Hepatocyte (in vitro differentiated cells): ENCODE measurements around the gene CHKB. TPM values are rescaled to one million over a fixed set of nuclear protein-coding genes. Genes with fewer than 3 reads are reported as not detected.

ENCODE experiments used
- DNase-seq: peaks from one replicate; pipeline ENCODE4 v3.0.0-alpha.2; 2016; ENCODE audit warnings: low spot score
- H2AFZ ChIP-seq: fragments of 200-600 bp; sonication (generic); 2 replicates; pipeline ENCODE4 v1.6.0; 2016; ENCODE audit warnings: antibody characterized with exemption, mild to moderate bottlenecking
- H3K27ac ChIP-seq: fragments of 200-600 bp; sonication (generic); 2 replicates; pipeline ENCODE4 v1.5.1; 2016; ENCODE audit warnings: mild to moderate bottlenecking
- H3K27me3 ChIP-seq: fragments of 200-600 bp; sonication (generic); 2 replicates; pipeline ENCODE4 v1.6.1; 2016
- H3K36me3 ChIP-seq: fragments of 200-600 bp; sonication (generic); replicated peaks from 2 replicates; pipeline ENCODE4 v1.5.1; 2016; ENCODE audit warnings: low read depth; ENCODE audit not compliant: insufficient read depth
- H3K4me1 ChIP-seq: fragments of 200-600 bp; sonication (generic); 2 replicates; pipeline ENCODE4 v1.5.1; 2016; ENCODE audit warnings: mild to moderate bottlenecking, moderate library complexity; ENCODE audit not compliant: insufficient read depth
- H3K4me2 ChIP-seq: fragments of 200-600 bp; sonication (generic); 2 replicates; pipeline ENCODE4 v1.6.0; 2016
- H3K4me3 ChIP-seq: fragments of 200-600 bp; sonication (generic); 2 replicates; pipeline ENCODE4 v1.5.1; 2016; ENCODE audit warnings: mild to moderate bottlenecking
- H3K79me2 ChIP-seq: fragments of 200-600 bp; sonication (generic); 2 replicates; pipeline ENCODE4 v1.6.0; 2017; ENCODE audit warnings: mild to moderate bottlenecking
- H3K9me2 ChIP-seq: fragments of 200-600 bp; sonication (generic); replicated peaks from 2 replicates; pipeline ENCODE4 v1.6.0; 2017; ENCODE audit warnings: mild to moderate bottlenecking; ENCODE audit not compliant: insufficient read depth
- H3K9me3 ChIP-seq: fragments of 200-600 bp; sonication (generic); 2 replicates; pipeline ENCODE4 v1.5.1; 2016; ENCODE audit warnings: low read depth, mild to moderate bottlenecking
- H4K20me1 ChIP-seq: fragments of 200-600 bp; sonication (generic); 2 replicates; pipeline ENCODE4 v1.6.0; 2016; ENCODE audit warnings: mild to moderate bottlenecking; ENCODE audit not compliant: insufficient read depth, poor library complexity, severe bottlenecking
- EZH2 ChIP-seq: fragments of 200-600 bp; sonication (generic); IDR thresholded peaks from 2 replicates; pipeline ENCODE4 v1.6.1; 2016; ENCODE audit warnings: antibody characterized with exemption, mild to moderate bottlenecking, borderline replicate concordance
- EZH2phosphoT487 ChIP-seq: fragments of 200-600 bp; sonication (generic); IDR thresholded peaks from one replicate; pipeline ENCODE4 v1.6.1; 2018; ENCODE audit warnings: antibody characterized with exemption, mild to moderate bottlenecking, low read depth, moderate library complexity; ENCODE audit not compliant: unreplicated experiment, severe bottlenecking
- WGBS: methylation state at CpG from one replicate; pipeline ENCODE4 v1.1.6; 2016; ENCODE audit warnings: low lambda C conversion rate; ENCODE audit errors: missing lambda C conversion rate; 5-methylcytosine and 5-hydroxymethylcytosine counted together
- polyA plus RNA-seq: library from polyadenylated mRNA; unstranded; fragments of >200 nt; fragmentation: Nextera tagmentation; extraction: Ambion mirVana; gene quantifications from 2 replicates; pipeline ENCODE4 v1.2.1, GENCODE V29; 2016
- total RNA-seq: library from RNA; depleted of rRNA; stranded (reverse); fragments of >200 nt; gene quantifications from 2 replicates; pipeline ENCODE4 v1.2.3, GENCODE V29; 2014
- TF ChIP-seq, protein P1 (sequence below): fragments of 200-600 bp; sonication (generic); IDR thresholded peaks from 2 replicates; pipeline ENCODE4 v1.5.1; 2016; ENCODE audit warnings: antibody characterized with exemption, mild to moderate bottlenecking; ENCODE audit not compliant: poor library complexity

Gene CHKB
- total and polyA plus RNA-seq, 2 experiments from 2014 or later, result 54.9 to 89.7 TPM

DNA sequence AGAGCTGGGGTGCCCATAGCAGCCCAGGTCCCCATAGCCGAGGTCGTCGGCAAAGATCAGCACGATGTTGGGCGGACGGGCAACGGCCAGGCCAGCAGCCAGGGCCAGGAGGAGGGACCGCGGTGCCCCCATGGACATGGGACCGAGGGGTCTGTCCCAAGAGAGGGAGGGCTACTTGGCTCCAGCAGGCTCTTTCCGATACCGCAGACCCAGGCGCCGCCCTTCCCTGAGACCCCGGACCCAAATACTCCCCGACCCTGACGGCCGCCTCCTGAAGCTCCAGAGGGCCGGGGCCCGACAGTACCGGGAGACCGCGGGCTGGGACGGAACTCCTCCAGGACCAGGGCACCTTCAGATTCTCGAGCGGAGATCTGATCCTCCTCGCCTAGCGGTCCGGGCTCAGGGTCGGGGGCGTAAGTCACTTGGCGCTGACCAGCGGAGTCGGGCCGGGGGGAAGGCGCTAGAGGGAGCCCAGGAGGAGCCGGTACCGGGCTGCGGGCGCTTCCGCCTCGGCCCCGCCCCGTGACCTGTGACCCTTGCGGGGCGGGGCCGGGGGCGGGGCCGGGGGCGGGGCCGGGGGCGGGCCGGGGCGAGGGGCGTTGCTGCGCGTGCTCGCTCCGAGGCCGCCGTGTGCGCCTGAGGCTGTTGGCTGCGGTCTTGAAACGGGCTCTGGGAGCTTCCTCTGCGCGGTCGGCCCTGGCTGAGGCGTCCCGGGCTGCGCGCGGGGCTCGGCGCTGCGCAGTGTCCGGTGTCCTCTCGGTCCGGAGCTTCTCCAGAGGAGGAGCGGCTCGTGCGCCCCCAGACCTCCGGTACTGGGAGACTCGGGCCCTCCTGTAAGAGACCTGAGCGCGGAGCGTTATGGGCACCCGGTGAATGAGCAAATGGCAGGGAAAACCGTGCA lies 45.2 kb upstream of the CHKB start, which contains the start of gene ARSA:
Gene ARSA (minus strand): TSS at position 511 of the 901 bp plus-strand sequence. CDS start 373 bp downstream, at position 138.
- H3K4me1 ChIP-seq, result peaks cover 7% of the 10 kb centered on the region
- no peaks in the 10 kb centered on the region for H3K36me3 ChIP-seq
- peak within 1 kb of the TSS; percentile 93 for H2AFZ ChIP-seq
- TF ChIP-seq, protein P1, sequence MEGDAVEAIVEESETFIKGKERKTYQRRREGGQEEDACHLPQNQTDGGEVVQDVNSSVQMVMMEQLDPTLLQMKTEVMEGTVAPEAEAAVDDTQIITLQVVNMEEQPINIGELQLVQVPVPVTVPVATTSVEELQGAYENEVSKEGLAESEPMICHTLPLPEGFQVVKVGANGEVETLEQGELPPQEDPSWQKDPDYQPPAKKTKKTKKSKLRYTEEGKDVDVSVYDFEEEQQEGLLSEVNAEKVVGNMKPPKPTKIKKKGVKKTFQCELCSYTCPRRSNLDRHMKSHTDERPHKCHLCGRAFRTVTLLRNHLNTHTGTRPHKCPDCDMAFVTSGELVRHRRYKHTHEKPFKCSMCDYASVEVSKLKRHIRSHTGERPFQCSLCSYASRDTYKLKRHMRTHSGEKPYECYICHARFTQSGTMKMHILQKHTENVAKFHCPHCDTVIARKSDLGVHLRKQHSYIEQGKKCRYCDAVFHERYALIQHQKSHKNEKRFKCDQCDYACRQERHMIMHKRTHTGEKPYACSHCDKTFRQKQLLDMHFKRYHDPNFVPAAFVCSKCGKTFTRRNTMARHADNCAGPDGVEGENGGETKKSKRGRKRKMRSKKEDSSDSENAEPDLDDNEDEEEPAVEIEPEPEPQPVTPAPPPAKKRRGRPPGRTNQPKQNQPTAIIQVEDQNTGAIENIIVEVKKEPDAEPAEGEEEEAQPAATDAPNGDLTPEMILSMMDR, result peak; percentile 45
- TF ChIP-seq EZH2phosphoT487, result no peak
- no peak for TF ChIP-seq EZH2
- DNase-seq, result peak; percentile 92
- peak within 1 kb of the TSS; percentile 75 for H3K27ac ChIP-seq
- H3K9me3 ChIP-seq, result no peaks in the 10 kb centered on the region
- no peaks in the 10 kb centered on the region for H3K27me3 ChIP-seq
- whole genome bisulfite sequencing, result 2% methylated on average over 64 of the region's 88 CpGs
- H3K9me2 ChIP-seq, result no peaks in the 10 kb centered on the region
- H3K4me2 ChIP-seq, result peak within 1 kb of the TSS; percentile 98
- H3K79me2 ChIP-seq, result no peaks in the 10 kb centered on the region
- H3K4me3 ChIP-seq, result peak within 1 kb of the TSS; percentile 97
- H4K20me1 ChIP-seq, result no peaks in the 10 kb centered on the region

DNA sequence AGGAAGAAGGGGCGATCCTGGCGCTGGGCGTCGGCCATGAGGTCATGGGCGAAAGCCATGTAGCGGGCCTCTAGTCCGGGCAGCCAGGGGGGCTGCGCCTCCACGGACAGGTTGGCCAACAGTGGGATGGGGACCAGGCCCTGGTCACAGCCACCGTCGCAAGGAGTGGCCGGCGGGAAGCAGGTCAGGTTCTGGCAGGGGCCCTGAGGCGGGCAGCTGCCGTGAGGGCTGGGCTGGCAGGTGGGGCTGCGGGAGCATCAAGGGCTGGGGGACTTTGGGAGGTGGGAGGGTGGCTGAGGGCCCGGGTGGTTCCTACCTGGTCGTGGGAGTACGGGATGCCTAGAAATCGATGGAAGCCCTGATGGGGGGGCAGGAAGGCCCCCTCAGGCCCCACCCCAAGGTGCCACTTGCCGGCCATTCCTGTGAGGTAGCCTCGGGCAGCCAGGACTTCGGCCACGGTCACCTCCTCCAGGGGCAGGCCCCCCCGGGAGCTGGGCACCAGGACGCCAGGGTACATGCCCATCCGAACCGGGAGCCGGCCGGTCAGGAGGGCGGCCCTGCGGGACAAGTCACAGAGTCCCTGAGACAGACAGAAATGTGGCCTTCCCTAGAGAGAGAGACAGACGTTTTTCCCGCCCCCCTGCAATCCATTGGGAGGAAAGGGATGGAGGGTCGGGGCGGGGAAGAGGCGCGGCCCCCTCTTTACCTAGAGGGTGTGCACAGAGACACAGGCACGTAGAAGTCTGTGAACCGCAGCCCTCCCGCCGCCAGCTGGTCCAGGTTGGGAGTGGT lies 44.4 kb upstream of the CHKB start:
- H3K79me2 ChIP-seq, result no peaks in the 10 kb centered on the region
- H3K4me1 ChIP-seq, result peaks cover 7% of the 10 kb centered on the region
- H3K27ac ChIP-seq, result peak overlapping the region; percentile 75
- H3K36me3 ChIP-seq, result no peaks in the 10 kb centered on the region
- H3K4me2 ChIP-seq, result peak overlapping the region; percentile 98
- no peak for TF ChIP-seq EZH2
- no peak for TF ChIP-seq EZH2phosphoT487
- TF ChIP-seq, protein P1, result no peak
- no peaks in the 10 kb centered on the region for H3K9me2 ChIP-seq
- H2AFZ ChIP-seq, result peak overlapping the region; percentile 93
- WGBS, result 88% methylated on average over 31 of the region's 42 CpGs
- H3K27me3 ChIP-seq, result no peaks in the 10 kb centered on the region
- peak overlapping the region; percentile 97 for H3K4me3 ChIP-seq
- H3K9me3 ChIP-seq, result no peaks in the 10 kb centered on the region
- peak; percentile 10 for DNase-seq
- no peaks in the 10 kb centered on the region for H4K20me1 ChIP-seq

DNA sequence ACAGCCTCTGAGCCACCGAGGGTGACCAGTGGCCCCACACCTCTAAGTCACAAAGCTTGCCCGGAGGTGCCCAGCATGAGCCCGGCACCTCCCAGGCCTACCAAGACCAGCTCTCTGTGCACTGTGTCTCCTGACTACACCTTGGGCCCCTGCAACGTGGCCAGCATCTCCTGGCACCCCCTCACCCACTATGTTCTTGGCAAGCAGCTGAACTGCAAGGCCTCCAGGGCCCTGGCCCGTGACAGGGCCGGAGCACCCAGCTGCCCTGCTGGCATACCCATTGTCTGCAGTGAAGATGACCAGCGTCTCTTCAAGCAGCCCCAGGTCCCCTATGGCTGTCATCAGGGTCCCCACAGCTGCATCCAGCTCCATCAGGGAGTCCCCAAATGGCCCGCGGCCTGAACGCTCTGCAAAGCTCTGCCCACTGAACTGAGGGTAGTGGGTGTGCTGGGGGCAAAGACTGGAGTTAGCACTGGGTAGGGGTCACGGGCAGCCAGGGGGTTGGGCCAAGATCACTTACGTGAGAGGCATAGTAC lies 43.7 kb upstream of the CHKB start:
- H3K9me2 ChIP-seq, result no peaks in the 10 kb centered on the region
- DNase-seq, result peak; percentile 3
- no peaks in the 10 kb centered on the region for H3K36me3 ChIP-seq
- peaks cover 7% of the 10 kb centered on the region for H3K4me1 ChIP-seq
- WGBS, result 97% methylated on average over 12 of the region's 12 CpGs
- H3K9me3 ChIP-seq, result no peaks in the 10 kb centered on the region
- H4K20me1 ChIP-seq, result no peaks in the 10 kb centered on the region
- H3K4me2 ChIP-seq, result no peak overlapping the region
- no peaks in the 10 kb centered on the region for H3K27me3 ChIP-seq
- H3K79me2 ChIP-seq, result no peaks in the 10 kb centered on the region
- no peak overlapping the region for H3K27ac ChIP-seq
- H3K4me3 ChIP-seq, result no peak overlapping the region
- no peak overlapping the region for H2AFZ ChIP-seq
- TF ChIP-seq EZH2, result no peak
- TF ChIP-seq, protein P1, result no peak
- no peak for TF ChIP-seq EZH2phosphoT487
